Fibroblast of skin of left quadriceps (primary cell): ENCODE results near the gene ULK2.
A peak's percentile ranks its signal among the peaks of the same experiment; 100 is the strongest.
"Not testable (repeated sequence)": the region's sequence is repeated elsewhere in the genome, so short reads cannot be mapped to it uniquely, and the experiment has no call there.

Experiments
- DNase-seq, 2 experiments: peaks; one replicate each; pipeline ENCODE4 v3.0.0-alpha.2; 2013; ENCODE audit warnings: low read depth in 2 of 2

The ULK2 gene

DNA sequence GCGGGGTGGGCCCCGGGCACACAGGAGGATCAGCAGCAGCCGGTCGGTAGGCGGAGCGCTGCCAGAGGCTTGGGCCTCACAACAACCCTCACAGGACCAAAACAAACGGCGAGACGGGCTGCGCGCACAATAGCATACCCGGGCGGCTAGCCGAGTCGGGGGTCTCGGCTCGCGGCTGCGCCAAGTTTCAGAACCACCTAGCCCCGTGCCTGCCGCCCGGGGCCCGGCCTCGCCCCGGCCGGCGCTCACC, 732 bp downstream of the ULK2 start:
- DNase-seq = peak; percentile 12 to 23

DNA sequence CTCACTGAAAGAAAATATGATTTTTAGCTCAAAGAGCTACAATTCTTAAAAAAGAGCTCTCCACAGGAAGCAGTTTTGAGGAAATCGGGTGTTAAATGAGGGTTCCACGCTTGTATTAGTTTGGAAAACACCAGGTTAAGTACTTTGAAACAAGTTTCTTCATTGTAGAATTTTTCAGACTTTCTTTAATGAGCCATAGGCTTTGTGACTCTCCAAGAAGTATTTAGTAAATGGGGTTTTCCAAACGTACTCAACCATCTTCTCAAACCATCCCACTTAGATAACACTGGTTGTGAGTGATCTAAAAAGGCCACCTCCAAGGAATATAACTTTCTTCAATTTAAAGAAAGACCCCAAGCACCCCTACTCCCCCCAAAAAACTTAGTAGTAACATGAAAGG, 2.7 kb downstream of the ULK2 start:
- DNase-seq = no peak

- not testable (repeated sequence) for DNase-seq
Measured at GRCh38 chr17:19860647-19861177, 7.0 kb downstream of the ULK2 start.

DNA sequence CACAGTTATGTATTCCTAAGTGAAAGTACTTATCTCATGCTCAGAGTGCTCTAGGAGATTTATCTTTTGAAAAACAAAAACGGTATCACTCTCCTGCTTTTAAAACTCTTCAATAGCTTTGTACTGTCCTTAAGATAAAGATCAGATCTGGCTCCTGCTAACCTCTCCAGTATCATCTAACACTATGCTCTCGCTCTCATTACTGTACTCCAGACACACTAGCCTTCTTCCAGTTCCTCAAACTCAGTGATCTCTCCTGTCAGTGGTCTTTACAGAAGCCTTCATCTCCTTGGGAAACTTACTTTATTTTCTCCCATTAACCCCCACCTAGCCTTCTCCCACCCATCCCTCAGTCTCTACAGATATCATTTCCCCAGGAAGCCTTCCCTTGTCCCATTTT, 10.1 kb downstream of the ULK2 start:
- no peak for DNase-seq

DNA sequence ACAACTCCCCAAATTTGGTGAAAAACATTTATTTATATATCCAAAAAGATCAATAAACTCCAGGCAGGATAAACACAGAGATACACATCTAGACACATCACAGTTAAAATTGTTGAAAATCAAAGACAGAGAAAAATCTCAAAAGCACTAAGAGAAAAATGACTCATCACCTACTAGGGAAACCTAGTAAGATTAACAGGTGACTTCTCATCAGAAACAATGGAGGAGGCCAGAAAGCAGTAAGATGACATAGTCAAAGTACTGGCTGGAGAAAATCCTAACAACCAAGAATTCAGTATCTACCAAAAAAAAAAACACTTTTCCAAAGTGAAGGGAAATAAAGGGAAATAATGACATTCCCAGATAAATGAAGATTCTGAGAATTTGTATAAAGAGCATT, 33.8 kb downstream of the ULK2 start:
- DNase-seq = no peak

DNA sequence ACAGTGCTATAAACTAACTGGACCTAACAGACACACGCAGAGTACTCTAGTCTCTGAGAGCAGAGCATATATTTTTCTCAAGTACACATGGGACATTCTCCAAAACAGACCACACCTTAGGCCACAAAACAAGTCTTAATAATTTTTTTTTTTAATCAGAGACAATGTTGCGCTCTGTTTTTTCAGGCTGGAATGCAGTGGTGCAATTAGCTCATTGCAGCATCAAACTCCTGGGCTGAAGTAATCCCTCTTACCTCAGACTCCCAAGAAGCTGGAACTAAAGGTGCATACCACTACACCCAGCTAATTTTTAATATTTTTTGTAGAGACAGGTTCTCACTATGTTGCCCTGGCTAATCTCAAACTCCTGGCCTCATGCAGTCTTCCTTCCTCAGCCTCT, 37.7 kb downstream of the ULK2 start:
- DNase-seq = no peak

GRCh38 chr17:19812407-19812806, 55.3 kb downstream of the ULK2 start:
- DNase-seq = no peak

DNA sequence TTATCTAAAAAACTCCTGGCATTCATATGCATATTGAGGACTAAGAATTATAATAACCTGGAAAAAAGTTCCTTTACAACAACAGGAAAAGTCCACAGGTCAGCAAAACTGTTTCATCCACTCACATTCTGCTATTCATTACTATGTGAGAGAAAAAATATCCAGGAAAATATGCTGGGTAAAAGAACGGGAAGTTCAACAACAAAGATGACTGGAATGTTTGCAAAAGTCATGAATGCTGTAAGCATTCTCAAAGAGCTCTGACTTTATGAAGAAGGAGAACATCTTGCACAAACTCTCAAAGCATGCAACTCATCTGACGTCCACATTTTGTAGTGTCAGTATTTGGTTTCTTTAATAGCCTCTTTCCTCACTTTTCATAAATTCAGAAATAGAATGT, 62.7 kb downstream of the ULK2 start:
- DNase-seq = peak; percentile 6 to 9

- DNase-seq = no peak
Measured at GRCh38 chr17:19800571-19800970, 67.2 kb downstream of the ULK2 start.

DNA sequence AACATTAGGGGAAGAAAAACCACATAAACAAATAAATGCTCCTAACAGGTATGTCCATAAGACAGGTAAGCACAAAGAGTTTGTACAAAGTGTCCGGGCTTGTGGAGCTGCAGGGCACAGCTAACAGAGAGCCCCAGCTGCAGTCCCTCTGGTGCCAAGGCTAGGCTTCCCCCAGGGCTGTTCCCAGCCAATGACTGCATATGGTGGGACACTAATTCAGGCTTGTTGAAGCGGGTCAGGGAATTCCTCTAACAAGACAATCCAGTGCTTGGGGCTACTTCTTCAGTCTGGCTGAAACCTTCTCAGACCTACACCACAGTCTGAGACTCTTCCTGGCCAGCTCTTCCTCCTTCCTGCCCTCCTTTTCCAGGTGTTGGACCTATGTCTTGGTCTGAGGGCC, 67.9 kb downstream of the ULK2 start:
- no peak for DNase-seq

- no peak for DNase-seq
Measured at GRCh38 chr17:19796457-19796856, 71.3 kb downstream of the ULK2 start.

- DNase-seq = no peak
Measured at GRCh38 chr17:19791918-19792550, 75.7 kb downstream of the ULK2 start.

DNA sequence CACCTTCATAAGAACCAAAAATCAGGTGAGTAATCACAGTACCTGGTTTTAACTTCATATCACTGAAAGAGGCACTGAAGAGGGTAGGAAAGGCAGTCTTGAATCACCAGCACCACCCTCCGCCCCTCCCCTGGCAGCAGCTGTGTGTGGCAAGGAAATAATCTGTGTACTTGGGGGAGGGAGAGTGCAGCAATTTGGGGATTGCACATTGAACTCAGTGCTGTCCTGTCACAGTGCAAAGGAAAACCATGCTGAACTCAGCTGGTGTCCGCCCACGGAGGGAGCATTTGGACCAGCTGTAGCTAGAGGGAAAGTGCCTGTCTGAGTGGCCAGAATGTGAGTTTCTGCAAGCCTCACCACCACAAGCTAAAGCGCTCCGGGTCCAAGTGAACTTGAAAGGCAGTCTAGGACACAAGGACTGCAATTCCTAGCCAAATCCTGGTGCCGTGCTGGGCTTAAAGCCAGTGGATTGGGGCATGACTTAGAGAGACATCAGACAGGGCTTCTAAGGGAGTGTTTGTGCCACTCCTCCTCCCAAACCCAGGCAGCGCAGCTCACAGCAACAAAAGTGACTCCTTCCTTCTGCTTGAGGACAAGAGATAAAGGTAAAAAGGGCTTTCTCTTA, 79.9 kb downstream of the ULK2 start:
- DNase-seq = no peak

GRCh38 chr17:19785854-19786253, 81.9 kb downstream of the ULK2 start:
- DNase-seq = no peak

- no peak for DNase-seq
Measured at GRCh38 chr17:19781488-19782458, 86.0 kb downstream of the ULK2 start.

DNA sequence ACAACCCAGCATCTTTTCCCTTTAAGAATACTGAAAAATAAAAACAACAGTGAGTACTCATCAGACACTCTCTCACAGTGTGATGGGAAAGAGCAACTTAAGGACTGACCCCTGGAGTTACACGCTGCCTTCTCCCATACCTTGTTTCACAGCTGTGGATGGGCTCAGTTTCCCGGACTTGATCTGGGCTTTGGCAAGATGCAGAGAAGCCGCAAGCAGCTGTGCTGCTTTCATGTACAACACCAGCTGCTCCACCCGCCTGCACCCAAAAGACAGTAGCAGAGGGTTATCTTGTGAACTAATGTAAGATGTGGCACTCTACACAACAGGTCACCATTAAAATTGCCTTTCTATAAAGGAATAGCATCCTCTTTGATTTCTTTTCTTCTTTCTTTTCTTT, 86.9 kb downstream of the ULK2 start:
- no peak for DNase-seq

- DNase-seq = no peak
Measured at GRCh38 chr17:19773534-19773933, 94.2 kb downstream of the ULK2 start.

DNA sequence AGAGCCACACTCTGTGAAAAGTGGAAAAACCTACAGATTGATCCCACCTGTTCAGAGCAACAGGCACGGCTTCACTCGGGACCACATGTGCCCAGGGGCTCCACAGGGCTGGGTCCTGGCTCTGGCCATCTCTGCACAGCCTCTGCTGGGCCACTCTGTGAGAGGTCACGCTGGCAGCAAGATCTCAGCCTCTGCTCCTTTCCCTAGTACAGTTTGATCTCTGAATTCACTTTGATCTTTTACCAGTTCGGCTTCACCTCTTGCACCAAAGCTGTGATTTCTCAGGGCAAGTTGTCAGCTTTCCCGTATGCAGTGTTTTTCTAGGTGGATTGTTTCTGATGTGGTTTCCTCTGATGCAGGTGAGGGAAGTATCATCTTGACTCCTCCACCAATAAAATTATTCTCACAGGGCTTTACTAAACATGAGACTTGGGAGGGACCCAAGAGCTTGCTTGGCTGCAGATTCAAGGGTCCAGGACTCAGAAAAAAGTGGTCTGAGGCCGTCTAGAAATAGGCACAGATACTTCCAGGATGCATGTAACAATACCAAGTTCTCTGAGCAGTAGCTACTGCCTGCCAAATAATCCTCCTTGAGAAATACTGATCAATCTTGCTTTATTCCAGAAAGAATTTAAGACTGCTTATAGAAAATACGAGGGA, 95.6 kb downstream of the ULK2 start:
- no peak for DNase-seq

GRCh38 chr17:19770985-19771735, 96.6 kb downstream of the ULK2 start:
- DNase-seq = no peak

DNA sequence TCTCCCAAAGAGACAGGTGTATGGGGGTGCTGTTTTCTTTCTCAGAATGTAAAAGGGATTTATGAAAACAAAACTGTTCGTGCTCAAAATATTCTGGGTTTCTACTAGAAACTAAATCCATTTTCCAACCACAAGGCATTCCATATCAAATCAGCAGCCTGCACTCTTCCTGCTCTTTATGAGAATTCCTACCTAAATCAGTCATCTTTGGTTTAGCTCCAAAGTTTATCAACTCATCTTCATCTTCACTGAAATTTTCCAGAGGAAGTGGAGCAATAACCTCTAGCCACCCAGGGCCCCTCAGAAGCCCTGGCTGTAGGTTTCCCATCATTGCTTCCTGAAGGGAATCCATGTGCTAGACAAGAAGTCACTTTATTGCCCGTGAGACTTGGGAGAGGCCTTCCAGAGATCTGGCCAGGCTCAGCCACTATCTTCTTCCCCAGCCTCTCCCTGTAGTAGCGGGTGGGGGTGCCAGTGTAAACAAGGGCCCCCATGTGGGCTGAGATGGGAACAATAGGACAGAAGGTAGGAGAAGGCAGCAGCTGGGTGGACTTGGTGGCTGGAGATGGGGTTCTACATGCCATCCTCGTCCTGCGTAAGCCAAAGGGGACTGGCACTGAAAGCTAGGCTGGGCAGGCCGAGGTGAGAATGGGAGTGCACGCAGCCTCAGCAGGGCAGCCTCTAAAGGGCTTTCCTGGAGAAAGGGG, 97.6 kb downstream of the ULK2 start:
- peak; percentile 54 to 62 for DNase-seq
